SK-N-SH treated with all-trans-retinoic acid at 6 μM for 48 hours (cell line): ENCODE data around the gene SLC39A2.
"Not testable (repeated sequence)": the region's sequence is repeated elsewhere in the genome, so short reads cannot be mapped to it uniquely, and the experiment has no call there.

Source experiments
- ATAC-seq: fragments of 200-7000 bp; cut with Tn5 transposase; 3 replicates; pipeline ENCODE4 v1.9.1; 2020; ENCODE audit warnings: mild to moderate bottlenecking, moderate library complexity
- ARNTL ChIP-seq: fragments of 450-650 bp; formaldehyde crosslinking; IDR thresholded peaks from 2 replicates; pipeline ENCODE4 v1.5.0; 2020; ENCODE audit warnings: low read depth, mild to moderate bottlenecking, moderate library complexity, borderline replicate concordance
- BACH2 ChIP-seq: fragments of 250-450 bp; sonication (Bioruptor Pico); IDR thresholded peaks from 2 replicates; pipeline ENCODE4 v1.9.0; 2021; ENCODE audit warnings: mild to moderate bottlenecking, borderline replicate concordance
- CSDC2 ChIP-seq: fragments of 250-450 bp; sonication (Bioruptor Pico); IDR thresholded peaks from 2 replicates; pipeline ENCODE4 v1.5.0; 2020; ENCODE audit warnings: mild to moderate bottlenecking, moderate library complexity
- CSRNP3 ChIP-seq: fragments of 250-450 bp; sonication (Bioruptor Pico); IDR thresholded peaks from 2 replicates; pipeline ENCODE4 v1.5.1; 2021; ENCODE audit warnings: mild to moderate bottlenecking, moderate library complexity
- ESRRG ChIP-seq: fragments of 250-450 bp; sonication (Bioruptor Pico); IDR thresholded peaks from 2 replicates; pipeline ENCODE4 v1.6.1; 2021; ENCODE audit warnings: mild to moderate bottlenecking
- ISL1 ChIP-seq: fragments of 250-450 bp; sonication (Bioruptor Pico); IDR thresholded peaks from 2 replicates; pipeline ENCODE4 v2.1.2; 2022; ENCODE audit warnings: mild to moderate bottlenecking, moderate library complexity
- OSR1 ChIP-seq: fragments of 250-450 bp; sonication (Bioruptor Pico); IDR thresholded peaks from 2 replicates; pipeline ENCODE4 v1.8.0; 2022; ENCODE audit warnings: moderate library complexity, mild to moderate bottlenecking, inconsistent platforms
- PPARA ChIP-seq: fragments of 250-450 bp; sonication (Bioruptor Pico); IDR thresholded peaks from 2 replicates; pipeline ENCODE4 v1.5.0; 2020; ENCODE audit warnings: mild to moderate bottlenecking, borderline replicate concordance
- RARB ChIP-seq: fragments of 250-450 bp; sonication (Bioruptor Pico); IDR thresholded peaks from 2 replicates; pipeline ENCODE4 v1.8.0; 2021; ENCODE audit warnings: mild to moderate bottlenecking, moderate library complexity
- SNAI2 ChIP-seq: fragments of 250-450 bp; sonication (Bioruptor Pico); IDR thresholded peaks from 2 replicates; pipeline ENCODE4 v1.5.0; 2020; ENCODE audit warnings: mild to moderate bottlenecking, moderate library complexity
- TCF4 ChIP-seq: fragments of 250-450 bp; sonication (Bioruptor Pico); IDR thresholded peaks from 2 replicates; pipeline ENCODE4 v1.8.0; 2021; ENCODE audit warnings: mild to moderate bottlenecking, moderate library complexity, borderline replicate concordance
- TOX ChIP-seq: fragments of 250-450 bp; sonication (Bioruptor Pico); IDR thresholded peaks from 2 replicates; pipeline ENCODE4 v1.8.0; 2021; ENCODE audit warnings: mild to moderate bottlenecking, moderate library complexity, borderline replicate concordance
- TSHZ2 ChIP-seq: fragments of 250-450 bp; sonication (Bioruptor Pico); IDR thresholded peaks from 2 replicates; pipeline ENCODE4 v1.5.0; 2020; ENCODE audit warnings: mild to moderate bottlenecking, moderate library complexity
- ZC3H10 ChIP-seq: fragments of 250-450 bp; sonication (Bioruptor Pico); IDR thresholded peaks from 2 replicates; pipeline ENCODE4 v1.5.1; 2021; ENCODE audit warnings: mild to moderate bottlenecking, moderate library complexity
- ZFP3 ChIP-seq: fragments of 250-450 bp; sonication (Bioruptor Pico); IDR thresholded peaks from 2 replicates; pipeline ENCODE4 v1.5.0; 2020; ENCODE audit warnings: mild to moderate bottlenecking, moderate library complexity
- ZFP30 ChIP-seq: fragments of 450-650 bp; formaldehyde crosslinking; IDR thresholded peaks from 2 replicates; pipeline ENCODE4 v1.5.0; 2022; ENCODE audit warnings: mild to moderate bottlenecking, moderate library complexity
- ZNF70 ChIP-seq: fragments of 450-650 bp; formaldehyde crosslinking; IDR thresholded peaks from 2 replicates; pipeline ENCODE4 v1.5.0; 2020; ENCODE audit warnings: mild to moderate bottlenecking, moderate library complexity
- ZNF8 ChIP-seq: fragments of 450-650 bp; formaldehyde crosslinking; IDR thresholded peaks from 2 replicates; pipeline ENCODE4 v1.5.0; 2020; ENCODE audit warnings: mild to moderate bottlenecking, moderate library complexity
- TF ChIP-seq, protein P1 (sequence below): fragments of 250-450 bp; sonication (Bioruptor Pico); IDR thresholded peaks from 2 replicates; pipeline ENCODE4 v1.8.0; 2021; ENCODE audit warnings: low read depth, mild to moderate bottlenecking, moderate library complexity, borderline replicate concordance
- TF ChIP-seq, protein P2 (sequence below): fragments of 250-450 bp; sonication (Bioruptor Pico); IDR thresholded peaks from 2 replicates; pipeline ENCODE4 v1.5.1; 2020; ENCODE audit warnings: low read depth, mild to moderate bottlenecking, moderate library complexity

Gene SLC39A2

GRCh38 chr14:21039585-21040369, 40.7 kb downstream of the SLC39A2 start (continued):
- no peak for TF ChIP-seq ZFP30
- TF ChIP-seq ARNTL (CRISPR knock-in tag), result no peak
- TF ChIP-seq ZC3H10 (CRISPR knock-in tag), result no peak
- TF ChIP-seq TSHZ2 (CRISPR knock-in tag), result no peak
- TF ChIP-seq RARB (CRISPR knock-in tag), result no peak
- no peak for TF ChIP-seq ZFP3 (CRISPR knock-in tag)
- no peak for TF ChIP-seq TCF4 (CRISPR knock-in tag)

- no peak; the same call in 2 of the 3 replicates for ATAC-seq
- TF ChIP-seq BACH2 (CRISPR knock-in tag), result no peak
- no peak for TF ChIP-seq CSDC2 (CRISPR knock-in tag)
- TF ChIP-seq ZFP30, result no peak
- no peak for TF ChIP-seq ZNF70 (CRISPR knock-in tag)
- TF ChIP-seq PPARA (CRISPR knock-in tag), result no peak
- TF ChIP-seq ESRRG, result no peak
- no peak for TF ChIP-seq ISL1
- TF ChIP-seq ZNF8, result no peak
- TF ChIP-seq CSRNP3 (CRISPR knock-in tag), result no peak
- TF ChIP-seq SNAI2 (CRISPR knock-in tag), result no peak
- TF ChIP-seq, protein P1, sequence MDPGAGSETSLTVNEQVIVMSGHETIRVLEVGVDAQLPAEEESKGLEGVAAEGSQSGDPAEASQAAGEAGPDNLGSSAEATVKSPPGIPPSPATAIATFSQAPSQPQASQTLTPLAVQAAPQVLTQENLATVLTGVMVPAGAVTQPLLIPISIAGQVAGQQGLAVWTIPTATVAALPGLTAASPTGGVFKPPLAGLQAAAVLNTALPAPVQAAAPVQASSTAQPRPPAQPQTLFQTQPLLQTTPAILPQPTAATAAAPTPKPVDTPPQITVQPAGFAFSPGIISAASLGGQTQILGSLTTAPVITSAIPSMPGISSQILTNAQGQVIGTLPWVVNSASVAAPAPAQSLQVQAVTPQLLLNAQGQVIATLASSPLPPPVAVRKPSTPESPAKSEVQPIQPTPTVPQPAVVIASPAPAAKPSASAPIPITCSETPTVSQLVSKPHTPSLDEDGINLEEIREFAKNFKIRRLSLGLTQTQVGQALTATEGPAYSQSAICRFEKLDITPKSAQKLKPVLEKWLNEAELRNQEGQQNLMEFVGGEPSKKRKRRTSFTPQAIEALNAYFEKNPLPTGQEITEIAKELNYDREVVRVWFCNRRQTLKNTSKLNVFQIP (CRISPR knock-in tag), result no peak
- no peak for TF ChIP-seq TCF4 (CRISPR knock-in tag)
- no peak for TF ChIP-seq RARB (CRISPR knock-in tag)
- TF ChIP-seq OSR1 (CRISPR knock-in tag), result no peak
- no peak for TF ChIP-seq TOX (CRISPR knock-in tag)
- TF ChIP-seq, protein P2, sequence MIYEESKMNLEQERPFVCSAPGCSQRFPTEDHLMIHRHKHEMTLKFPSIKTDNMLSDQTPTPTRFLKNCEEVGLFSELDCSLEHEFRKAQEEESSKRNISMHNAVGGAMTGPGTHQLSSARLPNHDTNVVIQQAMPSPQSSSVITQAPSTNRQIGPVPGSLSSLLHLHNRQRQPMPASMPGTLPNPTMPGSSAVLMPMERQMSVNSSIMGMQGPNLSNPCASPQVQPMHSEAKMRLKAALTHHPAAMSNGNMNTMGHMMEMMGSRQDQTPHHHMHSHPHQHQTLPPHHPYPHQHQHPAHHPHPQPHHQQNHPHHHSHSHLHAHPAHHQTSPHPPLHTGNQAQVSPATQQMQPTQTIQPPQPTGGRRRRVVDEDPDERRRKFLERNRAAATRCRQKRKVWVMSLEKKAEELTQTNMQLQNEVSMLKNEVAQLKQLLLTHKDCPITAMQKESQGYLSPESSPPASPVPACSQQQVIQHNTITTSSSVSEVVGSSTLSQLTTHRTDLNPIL, result no peak
- no peak for TF ChIP-seq ARNTL (CRISPR knock-in tag)
- no peak for TF ChIP-seq TSHZ2 (CRISPR knock-in tag)
- TF ChIP-seq, all 23 proteins: peak for 0
Measured at GRCh38 chr14:21040370-21040925, 41.4 kb downstream of the SLC39A2 start.

GRCh38 chr14:21040941-21041340, 41.8 kb downstream of the SLC39A2 start:
- not testable (repeated sequence) for ATAC-seq
